CD4-positive, alpha-beta T cell treated with Interleukin-6 at 100 ng/mL for 8 hours (primary cell): Measurements from ENCODE around the gene MPPE1.
"Not testable (repeated sequence)": the region's sequence is repeated elsewhere in the genome, so short reads cannot be mapped to it uniquely, and the experiment has no call there.

Source experiments
- DNase-seq: peaks from one replicate; pipeline ENCODE4 v3.0.0-alpha.2; 2020; ENCODE audit warnings: mixed read lengths, low spot score

MPPE1 gene

GRCh38 chr18:11857177-11857887, 50.8 kb downstream of the MPPE1 start:
- DNase-seq: no peak

DNA sequence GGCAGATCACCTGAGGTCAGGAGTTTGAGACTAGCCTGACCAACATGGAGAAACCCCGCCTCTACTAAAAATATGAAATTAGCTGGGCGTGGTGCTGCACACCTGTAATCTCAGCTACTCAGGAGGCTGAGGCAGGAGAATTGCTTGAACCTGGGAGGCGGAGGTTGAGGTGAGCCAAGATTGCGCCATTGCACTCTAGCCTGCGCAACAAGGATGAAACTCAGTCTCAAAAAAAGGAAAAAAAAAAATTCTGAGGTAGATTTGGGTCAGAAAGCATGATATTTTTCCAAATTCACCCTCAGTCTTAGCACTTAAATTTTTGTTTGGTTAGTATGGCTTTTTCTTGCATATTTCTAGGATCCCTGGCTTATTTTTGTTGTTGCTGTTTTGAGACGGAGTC, 53.6 kb downstream of the MPPE1 start:
- not testable (repeated sequence) for DNase-seq

DNA sequence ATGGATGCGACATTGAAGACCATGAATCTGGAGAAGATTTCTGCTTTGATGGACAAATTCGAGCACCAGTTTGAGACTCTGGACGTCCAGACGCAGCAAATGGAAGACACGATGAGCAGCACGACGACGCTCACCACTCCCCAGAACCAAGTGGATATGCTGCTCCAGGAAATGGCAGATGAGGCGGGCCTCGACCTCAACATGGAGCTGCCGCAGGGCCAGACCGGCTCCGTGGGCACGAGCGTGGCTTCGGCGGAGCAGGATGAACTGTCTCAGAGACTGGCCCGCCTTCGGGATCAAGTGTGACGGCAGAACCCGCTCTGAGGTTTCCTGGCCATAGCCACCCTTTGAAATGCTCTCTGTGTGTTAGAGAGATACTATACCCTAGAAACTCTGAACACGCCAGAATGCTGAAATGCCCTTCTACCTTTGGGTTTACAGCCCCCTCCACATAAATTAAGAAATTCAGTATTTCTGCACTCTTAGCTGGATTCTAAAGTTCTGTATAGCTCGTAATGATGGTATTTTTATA, 56.2 kb downstream of the MPPE1 start:
- peak; percentile 33 for DNase-seq

DNA sequence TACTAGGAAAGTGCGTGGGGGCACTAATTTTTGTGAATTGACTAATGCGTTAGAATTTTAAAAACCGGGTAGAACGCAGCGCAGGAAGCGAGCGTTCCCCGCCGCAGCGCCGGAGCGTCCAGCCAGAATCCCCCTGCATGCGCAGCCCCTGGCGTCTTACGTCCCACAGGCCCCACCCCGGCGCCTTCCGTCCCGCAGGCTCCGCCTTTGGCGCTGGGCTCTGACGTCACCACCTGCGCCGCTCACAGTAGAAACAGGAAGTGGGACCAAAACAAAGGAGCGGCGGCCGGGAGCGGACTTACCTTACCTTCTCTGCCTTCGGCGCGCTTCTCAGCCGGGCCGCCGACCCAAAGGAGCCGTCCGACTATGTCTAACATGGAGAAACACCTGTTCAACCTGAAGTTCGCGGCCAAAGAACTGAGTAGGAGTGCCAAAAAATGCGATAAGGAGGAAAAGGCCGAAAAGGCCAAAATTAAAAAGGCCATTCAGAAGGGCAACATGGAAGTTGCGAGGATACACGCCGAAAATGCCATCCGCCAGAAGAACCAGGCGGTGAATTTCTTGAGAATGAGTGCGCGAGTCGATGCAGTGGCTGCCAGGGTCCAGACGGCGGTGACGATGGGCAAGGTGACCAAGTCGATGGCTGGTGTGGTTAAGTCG, 56.8 kb downstream of the MPPE1 start, which contains the start of gene CHMP1B:
Gene CHMP1B, plus strand, starts transcription at position 268 of the 660 bp plus-strand sequence. Its CDS starts 99 bp downstream, at position 367.
- DNase-seq: peak; percentile 95

- no peak for DNase-seq
Observed at GRCh38 chr18:11850821-11851145, 57.3 kb downstream of the MPPE1 start.

DNA sequence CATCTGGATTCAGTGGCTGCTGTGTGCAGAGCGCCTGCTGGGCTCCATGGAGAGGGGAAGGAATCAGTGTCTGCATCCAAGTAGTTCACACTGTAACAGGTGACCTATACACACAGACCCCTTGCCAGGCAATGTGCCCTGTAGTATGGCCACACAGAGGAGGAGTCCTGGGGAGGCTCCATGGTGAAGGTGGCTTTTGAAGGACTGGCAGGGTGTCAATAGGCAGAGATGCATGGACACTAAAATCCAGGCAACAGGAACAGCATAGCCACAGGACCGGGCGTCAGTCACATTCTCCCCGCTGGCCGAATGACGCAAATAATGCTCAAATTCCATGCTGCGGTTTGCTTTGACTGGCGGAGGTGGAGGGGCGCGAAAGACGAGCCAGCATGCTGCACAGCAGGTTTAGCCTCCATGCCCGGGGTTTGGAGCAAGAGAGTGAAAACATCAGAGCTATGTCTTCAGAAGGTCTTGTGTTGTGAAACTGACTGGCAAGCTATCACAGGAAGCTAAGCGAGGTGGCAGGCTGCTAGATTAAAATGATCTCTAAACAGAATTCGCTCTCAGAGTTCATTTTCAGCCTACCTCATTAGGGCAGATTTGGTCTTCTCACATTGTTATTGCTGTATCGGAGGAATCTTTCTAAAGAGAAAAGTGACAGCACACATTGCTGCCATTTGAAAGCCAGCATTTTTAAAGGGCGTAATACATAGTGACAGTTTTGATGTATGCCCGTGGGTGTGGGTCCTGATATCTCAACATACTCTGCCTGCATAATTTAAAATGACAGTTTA, 58.1 kb downstream of the MPPE1 start:
- DNase-seq: peak; percentile 39

- DNase-seq: no peak
Observed at GRCh38 chr18:11849279-11849678, 58.8 kb downstream of the MPPE1 start.

DNA sequence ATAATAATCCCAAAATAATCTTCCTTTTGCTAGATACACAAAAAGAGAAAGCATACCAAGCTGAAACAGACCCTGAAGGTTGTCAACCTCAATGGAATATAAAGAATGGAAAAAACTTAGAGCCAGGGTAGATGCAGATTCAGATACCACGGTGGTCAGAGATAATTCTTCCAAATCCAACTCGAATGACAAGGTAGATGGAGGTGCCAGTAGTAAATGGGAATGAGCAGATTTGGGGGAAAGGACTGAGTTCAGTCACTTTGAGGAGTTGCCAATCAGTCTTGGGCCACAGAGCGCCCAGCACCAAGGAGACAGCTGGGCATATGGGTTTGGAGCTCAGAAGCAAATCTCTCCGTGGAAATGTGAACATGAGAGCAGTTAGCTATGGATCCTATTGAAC, 60.3 kb downstream of the MPPE1 start:
- no peak for DNase-seq

- no peak for DNase-seq
Observed at GRCh38 chr18:11845654-11846053, 62.5 kb downstream of the MPPE1 start.

DNA sequence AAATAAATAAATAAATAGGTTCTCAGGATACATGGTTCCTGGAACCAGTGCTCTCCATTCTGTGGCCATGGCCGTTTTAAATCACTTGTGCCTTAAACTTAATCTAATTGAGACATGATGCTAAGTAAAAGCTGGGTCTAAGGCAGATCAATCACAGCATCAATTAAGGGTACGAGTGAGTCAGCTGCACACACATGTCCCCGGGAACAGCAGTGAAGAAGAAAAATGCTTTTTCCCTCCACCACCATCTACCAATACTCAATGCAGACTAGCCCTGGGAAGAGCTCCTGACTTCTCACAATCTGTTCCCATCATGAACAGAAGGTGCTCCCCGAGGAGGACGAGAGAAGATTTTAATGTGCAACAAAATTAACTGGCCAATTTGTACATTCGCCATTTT, 63.7 kb downstream of the MPPE1 start:
- no peak for DNase-seq

DNA sequence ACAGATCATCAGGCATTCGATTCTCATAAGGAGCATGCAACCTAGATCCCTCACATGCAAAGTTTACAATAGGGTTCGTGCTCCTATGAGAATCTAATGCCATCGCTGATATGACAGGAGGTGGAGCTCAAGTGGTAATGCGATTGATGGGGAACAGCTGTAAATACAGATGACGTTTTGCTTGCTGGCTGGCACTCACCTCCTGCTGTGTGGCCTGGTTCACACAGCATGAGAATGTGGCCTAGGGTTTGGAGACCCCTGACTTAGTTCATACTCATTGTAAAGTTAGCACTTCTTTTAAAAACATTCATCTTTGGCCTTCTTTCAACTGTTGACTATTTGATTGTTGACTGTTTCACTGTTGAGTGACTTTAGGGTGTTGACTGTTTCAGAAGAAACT, 65.6 kb downstream of the MPPE1 start:
- no peak for DNase-seq

- no peak for DNase-seq
Observed at GRCh38 chr18:11840493-11840892, 67.6 kb downstream of the MPPE1 start.

DNA sequence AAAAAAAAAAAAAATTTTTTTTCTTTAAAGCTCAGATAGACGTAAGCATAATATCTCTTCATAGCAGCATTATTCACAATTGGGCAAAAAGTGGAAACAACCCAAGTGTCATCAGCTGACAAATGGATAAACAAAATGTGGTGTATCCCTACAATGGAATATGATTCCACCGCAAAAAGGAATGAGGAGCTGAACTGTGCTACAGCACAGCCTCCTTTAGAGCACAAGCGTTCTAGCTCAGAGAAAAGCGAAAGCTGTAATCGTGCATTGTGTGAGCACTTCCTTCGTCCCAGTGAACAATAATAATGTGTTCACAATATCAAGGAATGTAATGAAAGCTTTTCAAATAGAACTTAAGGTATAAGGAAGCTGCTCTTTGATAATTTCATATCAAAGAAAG, 68.6 kb downstream of the MPPE1 start:
- DNase-seq: no peak

DNA sequence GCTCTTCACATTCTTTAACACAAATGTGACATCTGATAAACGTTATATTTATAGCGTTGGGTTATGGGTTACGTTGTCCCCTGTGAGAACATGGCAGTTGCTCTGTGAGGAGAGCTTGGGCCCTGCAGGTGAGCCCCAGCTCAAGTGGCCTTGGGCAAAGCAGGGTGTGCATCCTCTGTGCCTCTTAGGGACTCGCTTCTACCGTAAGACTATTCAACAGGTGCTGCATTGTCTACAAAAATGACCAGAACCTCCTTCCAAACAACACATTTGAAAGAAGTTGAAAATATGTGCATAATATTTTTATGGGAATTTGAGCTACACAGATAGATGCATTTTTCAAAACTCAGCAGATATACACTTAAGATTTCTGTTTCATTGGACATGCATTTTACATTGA, 73.3 kb downstream of the MPPE1 start:
- DNase-seq: no peak
